Ureter (tissue), 1 donor: ENCODE measurements around the gene TMEM121. TPM values are rescaled to one million over a fixed set of nuclear protein-coding genes. Genes with fewer than 3 reads are reported as not detected.
A peak's percentile ranks its signal among the peaks of the same experiment; 100 is the strongest.

Experiments
- DNase-seq: peaks from one replicate; pipeline ENCODE4 v3.0.0-alpha.2; 2020; ENCODE audit warnings: low spot score
- total RNA-seq: library from RNA; stranded (reverse); gene quantifications from one replicate; pipeline ENCODE4 v1.2.4, GENCODE V29; 2023
- donor health status: DM: yes; HTN: yes; CAD: no.

TMEM121 gene
- total RNA-seq, 1 donor from 2014 or later: 1.1 TPM

DNA sequence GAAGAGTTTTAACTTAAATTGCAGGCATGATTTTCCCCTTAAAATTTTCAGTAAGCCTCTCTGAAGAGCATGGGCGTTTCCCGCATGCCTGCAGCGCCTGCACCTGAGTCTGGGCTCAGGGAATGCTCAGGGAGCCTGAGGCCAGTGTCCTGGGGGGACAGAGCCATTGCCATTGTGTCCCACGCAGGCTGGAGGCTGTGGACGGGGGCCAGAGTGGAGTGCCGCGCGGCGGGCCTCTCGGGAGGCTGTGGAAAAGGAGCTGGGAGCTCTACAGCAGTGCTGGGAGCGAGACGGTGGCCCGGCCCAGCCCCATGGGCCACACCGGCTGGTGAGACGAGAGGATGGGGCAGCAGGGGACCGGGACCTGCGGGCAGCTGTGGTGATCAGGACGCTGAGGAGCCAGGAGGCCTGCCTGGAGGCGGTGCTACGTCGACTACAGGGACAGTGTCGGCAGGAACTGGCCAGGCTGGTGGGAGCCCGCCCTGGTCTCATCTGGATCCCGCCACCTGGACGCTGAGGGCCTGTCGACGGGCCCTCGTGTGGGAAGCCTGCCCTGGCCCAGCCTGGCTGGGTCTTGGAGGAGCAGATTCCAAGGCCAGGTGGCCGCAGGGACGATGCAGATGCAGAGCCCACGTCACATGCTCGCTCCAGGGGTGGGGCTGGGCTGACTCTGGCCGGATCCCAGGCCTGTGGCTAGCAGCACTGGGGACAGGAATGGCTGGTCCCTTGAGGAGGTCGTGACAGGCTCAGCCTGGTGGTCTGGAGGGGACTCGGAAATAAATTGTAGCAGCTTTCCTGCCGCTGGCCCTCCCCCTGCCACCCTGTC, 27.7 kb upstream of the TMEM121 start:
- DNase-seq: no peak

DNA sequence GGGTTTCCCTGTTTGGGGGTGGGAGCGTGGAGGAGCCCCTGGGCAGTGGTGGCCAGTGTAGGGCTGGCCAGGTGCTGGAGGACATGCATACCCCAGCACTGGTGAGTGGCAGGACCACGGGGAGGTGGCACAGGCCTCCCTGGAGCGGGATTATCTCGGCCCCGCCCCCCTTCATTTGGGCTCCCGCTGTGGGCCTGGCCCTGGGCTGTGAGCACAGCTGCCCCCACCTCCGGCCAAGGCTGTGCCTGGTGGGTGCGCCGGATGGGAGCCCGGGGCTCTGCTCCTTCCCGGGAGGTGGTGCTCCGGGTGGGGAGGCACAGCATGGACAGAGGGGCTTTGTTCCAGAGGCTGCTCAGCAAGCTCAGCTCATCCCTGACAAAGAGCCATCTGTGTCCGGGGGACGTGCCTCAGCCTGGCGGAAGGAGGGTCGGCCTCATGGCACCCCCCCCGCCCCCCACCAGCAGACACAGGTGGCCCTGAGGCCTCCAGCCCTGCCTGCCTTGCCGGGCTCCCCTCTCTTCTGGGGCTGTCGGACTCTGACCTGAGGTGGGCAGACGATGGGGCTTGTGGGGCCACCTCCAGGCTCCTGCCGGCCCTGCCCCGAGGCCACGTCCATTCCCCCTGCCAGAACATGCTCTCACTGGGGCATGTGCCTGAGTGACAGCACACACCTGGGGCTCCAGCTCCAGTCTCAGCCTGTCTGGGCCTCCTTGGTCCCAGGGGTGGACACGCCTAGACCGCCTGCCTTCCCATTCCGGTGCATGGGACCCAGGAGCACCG, 26.9 kb upstream of the TMEM121 start:
- DNase-seq: no peak

DNA sequence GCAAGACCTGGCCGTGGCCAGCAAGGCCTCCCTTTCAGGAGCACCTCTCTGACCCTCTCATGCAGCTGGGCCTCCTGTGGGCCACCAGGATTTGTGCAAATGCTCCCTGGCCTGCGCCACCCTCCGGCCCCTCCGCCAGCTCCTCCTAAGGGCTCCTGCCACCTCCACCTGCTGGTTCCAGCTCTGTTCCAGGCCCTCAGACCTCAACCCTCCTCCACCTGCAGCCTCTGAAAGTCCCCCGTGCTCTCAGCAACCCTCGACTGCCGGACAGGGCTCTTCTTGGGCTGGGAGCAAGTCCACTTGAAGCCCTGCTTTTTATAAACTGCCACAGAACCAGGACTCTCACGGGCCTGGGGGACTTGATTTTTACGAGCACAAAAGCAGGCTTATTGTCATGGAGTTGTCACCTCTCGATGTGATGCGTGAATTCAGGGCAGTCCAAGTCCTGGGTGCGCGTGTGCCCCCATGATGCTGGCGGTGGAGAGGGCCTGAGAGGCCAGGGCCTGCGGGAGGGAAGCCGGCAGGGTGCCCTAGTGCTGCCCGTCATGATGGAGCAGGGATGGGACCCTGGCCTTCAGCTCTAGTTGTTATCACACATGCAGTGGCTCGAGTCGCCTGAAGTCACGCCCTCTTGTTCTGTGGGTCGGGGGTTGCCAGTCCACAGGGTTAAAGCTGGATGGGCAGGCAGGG, 26.2 kb upstream of the TMEM121 start:
- DNase-seq: no peak

- DNase-seq: no peak
Observed at GRCh38 chr14:105500726-105501101, 25.7 kb upstream of the TMEM121 start.

GRCh38 chr14:105501504-105502291, 24.7 kb upstream of the TMEM121 start:
- DNase-seq: no peak

GRCh38 chr14:105502446-105503295, 23.7 kb upstream of the TMEM121 start:
- no peak for DNase-seq

DNA sequence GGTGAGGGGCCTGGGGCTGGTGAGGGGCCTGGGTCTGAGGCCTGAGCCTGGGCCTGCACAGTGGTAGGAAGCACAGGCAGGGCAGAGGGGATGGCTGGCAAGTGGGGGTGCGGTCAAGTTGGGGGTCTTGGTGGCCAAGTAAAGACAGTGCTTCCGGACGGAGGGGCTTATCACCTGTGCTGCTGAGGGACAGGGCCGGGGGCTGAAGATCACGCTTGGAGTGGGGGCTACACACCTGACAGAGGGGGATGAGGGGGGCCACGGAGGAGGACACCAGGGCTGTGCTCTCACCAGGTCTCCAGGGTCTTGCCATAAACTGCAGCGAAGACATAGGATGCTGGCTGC, 23.1 kb upstream of the TMEM121 start:
- DNase-seq: no peak

DNA sequence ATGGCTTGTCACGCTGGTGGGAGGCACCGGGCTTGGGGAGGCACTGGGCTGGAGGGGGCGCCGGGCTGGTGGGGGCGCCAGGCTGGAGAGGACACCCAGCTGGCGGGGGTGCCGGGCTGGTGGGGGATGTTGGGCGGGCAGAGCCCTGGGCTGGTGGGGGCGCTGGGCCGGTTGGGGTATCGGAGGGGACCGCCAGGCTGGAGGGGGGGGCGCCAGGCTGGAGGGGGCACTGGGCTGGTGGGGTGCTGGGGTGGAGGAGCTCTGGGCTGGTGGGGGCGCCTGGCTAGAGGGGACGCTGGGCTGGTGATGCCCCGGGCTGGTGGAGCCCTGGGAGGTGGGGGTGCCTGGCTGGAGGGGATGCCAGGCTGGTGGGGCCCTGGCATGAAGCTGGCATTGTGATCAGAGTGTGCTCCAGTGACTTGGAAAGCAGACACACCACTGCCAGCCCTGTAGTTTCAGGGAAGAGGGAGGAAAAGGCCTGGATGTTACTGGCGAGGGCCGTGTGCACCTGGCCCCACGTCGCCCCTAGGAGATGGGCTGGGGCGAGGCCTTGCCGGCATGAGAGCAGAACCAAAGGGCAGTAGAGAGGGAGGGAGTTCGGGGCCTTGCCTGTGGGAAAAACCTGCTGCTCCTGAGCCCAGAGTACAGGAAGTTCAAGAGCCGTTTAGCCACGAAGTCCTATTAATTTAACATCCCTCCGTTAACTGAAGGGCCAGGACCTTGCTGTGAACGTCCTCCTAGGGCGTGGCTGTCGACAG, 22.3 kb upstream of the TMEM121 start:
- no peak for DNase-seq

GRCh38 chr14:105505101-105505500, 21.3 kb upstream of the TMEM121 start:
- no peak for DNase-seq

DNA sequence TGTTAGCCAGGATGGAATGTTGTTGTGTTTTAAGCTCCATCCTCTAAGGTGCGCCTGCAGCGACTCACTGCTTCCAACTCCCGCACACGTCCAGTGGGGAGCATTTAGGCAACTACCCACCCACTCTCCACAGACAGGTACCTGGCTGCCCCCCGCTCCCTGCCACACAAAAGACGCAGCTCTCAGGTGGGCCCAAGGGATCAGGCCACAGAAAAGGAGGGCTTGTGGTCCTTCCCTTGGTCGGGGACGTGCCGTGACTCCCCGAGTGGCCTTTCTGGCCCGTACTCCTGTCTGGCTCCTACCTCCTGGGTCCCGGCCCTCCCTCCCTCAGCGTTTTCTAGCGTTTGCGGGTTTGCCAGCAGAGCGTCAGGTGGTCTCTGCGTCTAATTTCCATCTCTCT, 19.1 kb upstream of the TMEM121 start:
- DNase-seq: no peak

DNA sequence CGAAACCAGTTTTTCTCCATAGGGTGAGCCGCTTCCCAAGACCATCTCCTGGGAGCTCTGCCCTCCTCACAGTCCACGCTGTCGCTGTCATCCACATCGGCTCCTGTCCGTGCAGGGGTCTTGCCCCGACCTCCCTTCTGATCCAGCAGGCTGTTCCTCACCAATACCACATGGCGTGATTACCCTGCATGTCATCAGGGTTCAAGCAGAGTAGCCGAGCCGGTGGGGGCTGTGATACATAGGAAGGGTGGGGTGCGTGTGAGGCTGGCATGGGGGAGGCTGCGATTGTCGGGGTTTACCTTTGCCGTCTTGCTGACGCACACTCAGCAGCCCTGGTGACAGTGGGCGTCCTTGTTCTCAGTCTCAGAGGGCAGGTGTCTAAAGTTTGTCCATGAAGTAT, 18.3 kb upstream of the TMEM121 start:
- DNase-seq: no peak

GRCh38 chr14:105508601-105509000, 17.8 kb upstream of the TMEM121 start:
- no peak for DNase-seq

GRCh38 chr14:105517096-105517495, 9.3 kb upstream of the TMEM121 start:
- DNase-seq: no peak

GRCh38 chr14:105519946-105520698, 6.3 kb upstream of the TMEM121 start:
- no peak for DNase-seq

- DNase-seq: no peak
Observed at GRCh38 chr14:105525326-105525725, 1.1 kb upstream of the TMEM121 start.

DNA sequence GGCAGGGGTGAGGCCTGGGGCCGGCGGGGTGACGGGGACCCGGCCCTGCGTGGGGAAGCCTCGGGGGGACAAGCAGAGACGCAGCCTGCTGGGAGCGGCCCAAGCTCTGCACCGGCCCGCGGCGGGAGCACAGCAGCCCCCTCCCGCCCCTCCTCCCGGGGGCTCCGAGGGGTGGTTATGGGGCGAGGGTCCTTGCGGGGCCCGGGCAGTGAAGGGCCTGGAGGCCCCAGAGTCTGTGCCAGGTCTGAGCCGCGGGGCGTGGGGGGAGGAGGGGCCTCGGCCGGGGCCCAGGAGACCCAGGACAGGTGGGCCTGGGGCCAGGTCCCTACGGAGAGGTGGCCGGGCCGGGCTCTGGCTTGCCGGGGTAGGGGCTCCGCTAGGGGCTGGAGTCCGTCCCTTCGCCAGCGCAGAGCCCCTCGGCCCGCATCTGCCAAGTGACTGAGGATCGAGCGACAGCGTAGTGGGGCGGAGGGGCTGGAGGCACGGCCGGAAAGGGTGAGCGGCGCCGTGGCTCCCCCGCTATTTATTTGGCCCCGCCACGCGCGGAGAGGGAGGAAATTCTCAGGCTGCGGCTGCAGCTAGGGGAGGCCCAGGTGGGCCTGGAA, 495 bp downstream of the TMEM121 start:
- no peak for DNase-seq

GRCh38 chr14:105527381-105527825, 1.0 kb downstream of the TMEM121 start:
- no peak for DNase-seq

GRCh38 chr14:105527826-105528585, 1.6 kb downstream of the TMEM121 start:
- peak; percentile 79 for DNase-seq
